Spleen (tissue), 11 donors: ENCODE measurements around the gene CHST4. TPM values are rescaled to one million over a fixed set of nuclear protein-coding genes. Genes with fewer than 3 reads are reported as not detected.
"Not testable (repeated sequence)": the region's sequence is repeated elsewhere in the genome, so short reads cannot be mapped to it uniquely, and the experiment has no call there.

Experiments used
- DNase-seq: peaks from one replicate; pipeline ENCODE4 v3.0.0-alpha.2; 2020
- H3K27ac ChIP-seq, 8 donors: fragments of 200-600 bp; sonication (generic) in 7 of 8; 1 replicate in 4 of 8; 2 replicates in 4 of 8; pipeline versions ENCODE4 v1.5.0 to v1.8.0; 2016 to 2021; ENCODE audit warnings: inconsistent platforms in 4 of 8, mild to moderate bottlenecking in 4 of 8, moderate library complexity in 1 of 8
- H3K27me3 ChIP-seq, 7 donors: fragments of 200-600 bp; sonication (generic) in 6 of 7; replicated peaks in 1 of 7; 1 replicate in 4 of 7; 2 replicates in 3 of 7; pipeline versions ENCODE4 v1.5.0 to v1.8.0; 2016 to 2021; ENCODE audit warnings: inconsistent platforms in 3 of 7, mild to moderate bottlenecking in 1 of 7
- H3K36me3 ChIP-seq, 6 donors: fragments of 200-600 bp; sonication (generic) in 5 of 6; 1 replicate in 4 of 6; 2 replicates in 2 of 6; pipeline versions ENCODE4 v1.5.0 to v1.8.0; 2016 to 2021; ENCODE audit warnings: inconsistent platforms in 2 of 6
- H3K4me1 ChIP-seq, 6 donors: fragments of 200-600 bp; sonication (generic) in 5 of 6; 1 replicate in 3 of 6; 2 replicates in 3 of 6; pipeline versions ENCODE4 v1.5.0 to v1.8.0; 2016 to 2021; ENCODE audit warnings: inconsistent platforms in 3 of 6
- H3K4me3 ChIP-seq, 8 donors: fragments of 200-600 bp; sonication (generic) in 7 of 8; 1 replicate in 4 of 8; 2 replicates in 4 of 8; pipeline versions ENCODE4 v1.5.0 to v1.8.0; 2016 to 2021; ENCODE audit warnings: inconsistent platforms in 4 of 8, mild to moderate bottlenecking in 4 of 8, moderate library complexity in 2 of 8
- H3K9me3 ChIP-seq, 8 donors: fragments of 200-600 bp; sonication (generic) in 7 of 8; 1 replicate in 4 of 8; 2 replicates in 4 of 8; pipeline versions ENCODE4 v1.5.0 to v1.8.0; 2016 to 2021; ENCODE audit warnings: inconsistent platforms in 4 of 8
- CTCF ChIP-seq, 11 experiments: fragments of 200-600 bp in 7 of 11; fragments of 450-650 bp in 4 of 11; sonication (generic) in 4 of 11; IDR thresholded peaks in 8 of 11; conservative IDR thresholded peaks in 3 of 11; 1 replicate in 7 of 11; 2 replicates in 4 of 11; pipeline versions ENCODE4 v1.4.0 to v1.8.0; 2016 to 2021; ENCODE audit warnings: antibody characterized with exemption in 11 of 11, inconsistent platforms in 4 of 11, mild to moderate bottlenecking in 1 of 11
- POLR2A ChIP-seq, 3 donors: fragments of 450-650 bp; IDR thresholded peaks; one replicate each; pipeline ENCODE4 v1.5.1; 2017; ENCODE audit warnings: antibody characterized with exemption in 3 of 3, mild to moderate bottlenecking in 1 of 3
- POLR2AphosphoS5 ChIP-seq, 3 donors: sonication (generic); formaldehyde crosslinking; IDR thresholded peaks; one replicate each; pipeline ENCODE4 v1.5.1; 2017; ENCODE audit warnings: antibody characterized with exemption in 3 of 3
- WGBS, 5 donors: extraction: QIAGEN DNeasy Blood & Tissue Kit in 3 of 5; methylation state at CpG; one replicate each; pipeline versions ENCODE4 v1.1.5 to v1.1.7; 2013 to 2018; 5-methylcytosine and 5-hydroxymethylcytosine counted together
- intact Hi-C: fragments of 100-400 bp; cut with DNase I; formaldehyde crosslinking; loops from one replicate; pipeline ENCODE4 v1.15.0; 2023; ENCODE audit warnings: low total_unique reads
- polyA plus RNA-seq, 3 donors: library from polyadenylated mRNA; stranded (reverse); fragments of 200-250 nt; gene quantifications; one replicate each; pipeline ENCODE4 v1.2.1, GENCODE V29; 2013
- total RNA-seq, 7 donors: library from RNA; depleted of rRNA in 3 of 7; stranded (reverse); fragments of >200 nt in 3 of 7; fragmentation: NEBNext Ultra II Directional in 4 of 7; extraction: Animal tissue kit (Norgen Biotek cat#: 25700) in 4 of 7; gene quantifications; one replicate each; pipeline versions ENCODE4 v1.1.0 to v1.2.1, GENCODE V29; 2016 to 2021
- donor health status: healthy with polysubstance abuse.
- donor health status: DM: no; HTN: no; CAD: no; lungs with moderate emphysema.
- donor health status: DM: no; HTN: no; CAD: no.
- donor health status: Bipolar disorder and iron deficiency.
- donor health status: healthy.
- donor health status: DM: no; HTN: no; CAD: no.
- donor health status: DM: yes; HTN: yes; CAD: no.

Gene CHST4
- total and polyA plus RNA-seq, 10 donors: 0.04 to 0.14 (median 0.10) TPM; not detected in 7

GRCh38 chr16:71573387-71574094 lies 47.3 kb downstream of the CHST4 start:
- intact Hi-C loops: no loop called here
- TF ChIP-seq POLR2AphosphoS5 (IDR thresholded peaks at IDR 0.05): no peak
- TF ChIP-seq CTCF (IDR thresholded peaks at IDR 0.05 in 8 of 11, conservative IDR thresholded peaks at IDR 0.05 in 3 of 11): no peak
- no peak for TF ChIP-seq POLR2A (IDR thresholded peaks at IDR 0.05)
- no peak overlapping the region for H3K4me3 ChIP-seq
- 78 to 90% (median 86%) methylated on average over 5 of the region's 5 CpGs for WGBS, 5 donors
- H3K27me3 ChIP-seq: peaks cover 0 to 13% (median 0%) of the 10 kb centered on the region in 7 donors
- no peaks in the 10 kb centered on the region for H3K9me3 ChIP-seq
- H3K4me1 ChIP-seq: no peaks in the 10 kb centered on the region
- no peak overlapping the region for H3K27ac ChIP-seq
- no peak for DNase-seq
- no peaks in the 10 kb centered on the region for H3K36me3 ChIP-seq

GRCh38 chr16:71574702-71575101 lies 48.5 kb downstream of the CHST4 start:
- Histone ChIP-seq H3K36me3 (no peaks in the 10 kb centered on the region), H3K9me3 (no peaks in the 10 kb centered on the region), H3K4me1 (no peaks in the 10 kb centered on the region), H3K27ac (no peak overlapping the region), H3K27me3 (peaks cover 0 to 17% (median 0%) of the 10 kb centered on the region in 7 donors), H3K4me3 (no peak overlapping the region)
- intact Hi-C loops: no loop called here
- TF ChIP-seq POLR2AphosphoS5 (IDR thresholded peaks at IDR 0.05) (no peak), CTCF (IDR thresholded peaks at IDR 0.05 in 8 of 11, conservative IDR thresholded peaks at IDR 0.05 in 3 of 11) (no peak), POLR2A (IDR thresholded peaks at IDR 0.05) (no peak)
- no peak for DNase-seq

- Histone ChIP-seq H3K27ac (no peak within 1 kb of the TSS), H3K27me3 (peaks cover 0 to 17% (median 0%) of the 10 kb centered on the region in 7 donors), H3K36me3 (no peaks in the 10 kb centered on the region), H3K9me3 (no peaks in the 10 kb centered on the region), H3K4me1 (no peaks in the 10 kb centered on the region), H3K4me3 (no peak within 1 kb of the TSS)
- TF ChIP-seq CTCF (IDR thresholded peaks at IDR 0.05 in 8 of 11, conservative IDR thresholded peaks at IDR 0.05 in 3 of 11): no peak
- TF ChIP-seq POLR2AphosphoS5 (IDR thresholded peaks at IDR 0.05): no peak
- no peak for TF ChIP-seq POLR2A (IDR thresholded peaks at IDR 0.05)
- intact Hi-C loops: no loop called here
- WGBS, 5 donors: 23 to 42% (median 35%) methylated on average over 3 of the region's 3 CpGs
- DNase-seq: no peak
Observed at GRCh38 chr16:71576971-71577370, 50.7 kb downstream of the CHST4 start, which contains the start of gene TAT. TAT (minus strand) TSS chr16:71577092; CDS start chr16:71576415, 677 bp downstream.

- H3K27ac ChIP-seq, H3K4me1 ChIP-seq, H3K27me3 ChIP-seq, H3K36me3 ChIP-seq, H3K4me3 ChIP-seq, H3K9me3 ChIP-seq, DNase-seq, intact Hi-C loops: not testable (repeated sequence)
- WGBS, 5 donors: 82 to 95% (median 91%) methylated on average over 5 of the region's 5 CpGs
Observed at GRCh38 chr16:71582553-71582848, 56.3 kb downstream of the CHST4 start.
